Coronary artery (tissue), 2 donors: ENCODE measurements around the gene FBXL19.

Source experiments
- DNase-seq: peaks from one replicate; pipeline ENCODE4 v3.0.0-alpha.2; 2017; ENCODE audit warnings: low spot score
- H3K27ac ChIP-seq, 2 donors: fragments of 200-600 bp; sonication (generic); one replicate each; pipeline ENCODE4 v1.5.1; 2016 to 2019
- H3K4me3 ChIP-seq: fragments of 200-600 bp; sonication (generic); 2 replicates; pipeline ENCODE4 v1.5.1; 2016; ENCODE audit warnings: mild to moderate bottlenecking, moderate library complexity
- CTCF ChIP-seq: fragments of 200-600 bp; sonication (generic); IDR thresholded peaks from one replicate; pipeline ENCODE4 v1.5.1; 2019; ENCODE audit warnings: antibody characterized with exemption

FBXL19 gene

GRCh38 chr16:30954993-30955392 lies 31.6 kb downstream of the FBXL19 start:
- Histone ChIP-seq H3K27ac (no peak overlapping the region), H3K4me3 (no peak overlapping the region)
- TF ChIP-seq CTCF = no peak
- DNase-seq = no peak

- no peak for TF ChIP-seq CTCF
- peak overlapping the region; percentile 92 to 98 for H3K27ac ChIP-seq
- H3K4me3 ChIP-seq = peak overlapping the region; percentile 93
- DNase-seq = peak; percentile 92
These were observed 33.5 kb downstream of the FBXL19 start for GRCh38 chr16:30956601-30957455.

GRCh38 chr16:30957456-30958174 lies 34.2 kb downstream of the FBXL19 start, which contains the start of gene SETD1A:
SETD1A (plus strand) TSS chr16:30957754; CDS start chr16:30958732, 978 bp downstream.
- Histone ChIP-seq H3K27ac (peak within 1 kb of the TSS; percentile 92 to 98), H3K4me3 (peak within 1 kb of the TSS; percentile 93)
- peak; percentile 98 for DNase-seq
- no peak for TF ChIP-seq CTCF

- H3K27ac ChIP-seq = peak overlapping the region; percentile 92 to 98
- DNase-seq = no peak
- H3K4me3 ChIP-seq = peak overlapping the region; percentile 93
- TF ChIP-seq CTCF = no peak
These were observed 35.1 kb downstream of the FBXL19 start for GRCh38 chr16:30958175-30959079.

GRCh38 chr16:30961384-30961783 lies 38.0 kb downstream of the FBXL19 start:
- TF ChIP-seq CTCF = no peak
- Histone ChIP-seq H3K27ac (no peak overlapping the region), H3K4me3 (no peak overlapping the region)
- no peak for DNase-seq

GRCh38 chr16:30963925-30964511 lies 40.6 kb downstream of the FBXL19 start:
- TF ChIP-seq CTCF = no peak
- Histone ChIP-seq H3K4me3 (no peak overlapping the region), H3K27ac (no peak overlapping the region)
- no peak for DNase-seq
